MM.1S (cell line): ENCODE results near the gene FETUB.

ENCODE experiments used
- CTCF ChIP-seq: fragments of 300-600 bp; sonication (generic); IDR thresholded peaks from 2 replicates; pipeline ENCODE4 v1.5.1; 2016; ENCODE audit warnings: antibody characterized with exemption, low read length, mixed read lengths
- EZH2 ChIP-seq: fragments of 300-600 bp; sonication (generic); optimal IDR thresholded peaks from 2 replicates; pipeline ENCODE3; 2017; ENCODE audit warnings: low read depth, mild to moderate bottlenecking, antibody characterized with exemption, low read length, mixed read lengths
- EZH2phosphoT487 ChIP-seq: fragments of 300-600 bp; sonication (generic); IDR thresholded peaks from 2 replicates; pipeline ENCODE4 v1.6.1; 2018; ENCODE audit warnings: antibody characterized with exemption, low read length

GRCh38 chr3:186608624-186609215, 31.5 kb upstream of the FETUB start:
- TF ChIP-seq CTCF (no peak), EZH2 (no peak), EZH2phosphoT487 (no peak)
